ENCODE results near the gene FOXL2NB.

GRCh38 chr3:138964264-138964663 is 17.2 kb downstream of the FOXL2NB start:
- TF ChIP-seq CTCF (conservative IDR thresholded peaks at IDR 0.05) (no peak), ZFX (IDR thresholded peaks at IDR 0.05) (no peak)

Data from C4-2B (cell line).